GM21529 (cell line): Measurements from ENCODE around the gene RAC3.

Experiments
- ATAC-seq: cut with Tn5 transposase; IDR thresholded peaks from one replicate; pipeline ENCODE4 v1.9.1; 2021; ENCODE audit not compliant: unreplicated experiment

The RAC3 gene

DNA sequence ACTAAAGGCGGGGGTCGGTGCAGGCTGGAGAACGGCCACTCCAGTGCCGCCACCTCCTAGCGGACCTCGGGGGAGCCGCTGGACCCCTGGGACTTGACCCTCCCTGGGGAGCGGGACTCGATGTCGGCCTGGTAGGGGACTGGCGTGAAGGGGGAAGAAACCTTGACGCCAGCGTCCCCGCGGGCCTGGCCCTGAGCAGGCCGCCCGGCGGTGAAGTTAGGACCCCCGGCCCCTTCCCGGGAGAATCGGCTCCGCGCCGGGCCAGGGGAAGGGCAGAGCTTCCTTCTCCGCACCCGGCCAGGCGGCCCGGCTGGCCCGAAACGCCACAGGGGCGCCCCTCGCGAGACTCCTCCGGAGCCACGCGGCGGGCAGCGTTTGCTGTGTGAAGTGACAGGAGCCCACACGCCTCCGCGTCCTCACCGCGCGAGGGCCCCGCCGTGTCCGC lies 33.7 kb downstream of the RAC3 start:
- peak; percentile 26 for ATAC-seq

DNA sequence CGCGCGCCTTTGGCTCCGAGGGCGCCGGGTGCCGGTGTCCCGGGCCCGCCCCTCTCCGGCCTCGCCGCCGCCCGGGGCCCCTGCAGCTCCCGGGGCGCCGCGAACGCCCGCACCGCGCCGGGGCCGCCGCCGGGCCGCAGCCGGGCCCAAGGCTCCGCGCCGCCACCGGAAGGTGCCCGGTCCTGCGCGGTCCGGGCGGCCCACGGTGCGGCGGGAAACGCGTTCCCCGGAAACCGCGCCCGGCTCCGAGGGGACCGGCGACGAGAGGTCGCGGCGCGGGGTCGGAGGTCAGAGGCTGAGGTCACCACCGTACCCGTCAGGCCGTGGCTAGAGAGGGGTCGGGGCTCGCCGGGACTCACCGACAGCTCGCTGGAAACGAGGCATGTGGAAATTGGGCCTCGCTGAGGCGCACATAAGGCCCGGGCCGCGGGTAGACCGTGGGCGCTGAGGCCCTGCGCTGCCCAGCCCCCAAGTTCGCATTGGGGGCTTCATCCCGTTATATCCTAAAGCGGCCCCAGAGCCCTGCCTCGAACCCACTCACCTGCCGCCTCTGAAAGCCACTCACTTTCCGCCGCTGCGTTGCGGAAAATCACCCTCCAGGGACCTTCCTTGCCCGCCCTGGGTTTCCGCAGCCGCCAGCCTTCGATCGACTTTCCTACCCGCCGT lies 34.3 kb downstream of the RAC3 start, which contains the start of gene DUS1L:
DUS1L (minus strand) TSS at position 167 of the 666 bp plus-strand sequence. CDS start 745 bp downstream, outside the sequence.
- ATAC-seq = peak; percentile 62

DNA sequence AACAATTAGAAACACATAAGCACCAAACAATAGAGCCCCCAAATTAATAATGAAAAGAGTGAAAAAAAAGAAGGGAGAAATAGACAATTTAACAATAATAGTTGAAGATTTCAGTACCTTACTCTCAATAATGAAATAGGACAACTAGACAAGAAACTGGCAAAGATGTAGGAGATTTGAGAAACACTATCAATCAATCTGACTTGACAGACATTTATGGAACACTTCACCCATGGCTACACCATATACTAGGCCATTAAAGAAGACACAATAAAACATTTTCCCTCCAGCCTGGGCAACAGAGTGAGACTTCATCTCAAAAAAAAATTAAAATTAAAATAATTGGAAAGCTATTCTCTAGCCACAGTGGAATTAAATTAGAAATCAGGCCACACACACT lies 39.1 kb downstream of the RAC3 start:
- no peak for ATAC-seq

- ATAC-seq = no peak
Measured at GRCh38 chr17:82072827-82073226, 41.3 kb downstream of the RAC3 start.

DNA sequence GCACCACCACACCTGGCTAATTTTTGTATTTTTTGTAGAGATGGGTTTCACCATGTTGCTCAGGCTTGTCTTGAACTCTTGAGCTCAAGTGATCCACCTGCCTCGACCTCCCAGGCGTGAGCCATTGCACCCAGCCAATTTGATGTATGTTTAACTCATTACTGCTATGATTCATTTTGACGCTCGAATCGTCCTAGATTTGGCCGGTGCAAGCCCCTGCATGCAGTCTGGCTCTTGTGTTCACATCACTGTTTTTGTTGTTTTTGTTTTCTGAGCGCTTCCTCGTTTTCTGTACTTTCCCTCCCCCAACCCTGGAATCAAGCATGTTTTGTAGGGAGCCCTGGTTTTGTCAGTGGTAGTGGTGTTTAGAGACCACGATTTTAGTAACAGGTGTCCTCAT lies 42.0 kb downstream of the RAC3 start:
- no peak for ATAC-seq

- ATAC-seq = no peak
Measured at GRCh38 chr17:82076018-82076784, 44.7 kb downstream of the RAC3 start.

GRCh38 chr17:82076785-82077591 lies 45.5 kb downstream of the RAC3 start:
- ATAC-seq = no peak

DNA sequence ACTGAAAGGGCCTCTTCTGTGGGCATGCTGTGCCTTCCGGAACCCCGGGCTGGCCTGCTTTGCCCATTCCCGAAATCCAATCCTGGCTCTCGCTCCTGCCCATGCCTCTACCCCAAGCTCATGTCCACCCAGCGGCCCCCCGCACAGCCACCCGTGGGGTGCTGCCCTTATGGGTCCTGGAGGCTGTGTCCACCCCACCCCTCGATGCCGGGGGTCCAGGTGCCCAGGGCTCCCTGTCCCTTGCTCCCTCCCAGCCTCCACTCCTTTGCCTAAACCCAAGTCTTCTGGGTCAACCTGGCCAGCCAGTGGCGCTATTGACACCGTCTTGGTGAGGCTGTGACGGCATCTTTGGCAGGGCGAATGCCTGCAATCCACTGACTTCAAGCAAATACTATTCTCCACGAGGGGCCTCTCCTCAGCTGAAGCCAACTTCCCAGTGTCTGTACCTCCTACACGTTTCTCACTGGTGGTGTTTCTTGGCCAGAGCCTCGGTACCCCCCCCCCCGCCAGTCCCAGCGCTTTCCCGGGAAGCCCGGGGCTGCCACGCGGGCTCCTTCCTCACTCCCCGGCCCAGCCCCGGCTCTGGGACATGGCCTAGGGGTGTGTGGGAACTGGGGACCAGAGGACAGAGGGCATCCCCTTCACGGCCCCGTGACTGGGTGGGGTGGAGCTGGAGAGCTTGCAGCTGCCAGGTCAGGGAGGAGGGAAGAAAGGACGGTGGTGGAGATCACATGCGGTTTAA lies 46.3 kb downstream of the RAC3 start:
- no peak for ATAC-seq

GRCh38 chr17:82078433-82078832 lies 47.0 kb downstream of the RAC3 start:
- ATAC-seq = no peak

DNA sequence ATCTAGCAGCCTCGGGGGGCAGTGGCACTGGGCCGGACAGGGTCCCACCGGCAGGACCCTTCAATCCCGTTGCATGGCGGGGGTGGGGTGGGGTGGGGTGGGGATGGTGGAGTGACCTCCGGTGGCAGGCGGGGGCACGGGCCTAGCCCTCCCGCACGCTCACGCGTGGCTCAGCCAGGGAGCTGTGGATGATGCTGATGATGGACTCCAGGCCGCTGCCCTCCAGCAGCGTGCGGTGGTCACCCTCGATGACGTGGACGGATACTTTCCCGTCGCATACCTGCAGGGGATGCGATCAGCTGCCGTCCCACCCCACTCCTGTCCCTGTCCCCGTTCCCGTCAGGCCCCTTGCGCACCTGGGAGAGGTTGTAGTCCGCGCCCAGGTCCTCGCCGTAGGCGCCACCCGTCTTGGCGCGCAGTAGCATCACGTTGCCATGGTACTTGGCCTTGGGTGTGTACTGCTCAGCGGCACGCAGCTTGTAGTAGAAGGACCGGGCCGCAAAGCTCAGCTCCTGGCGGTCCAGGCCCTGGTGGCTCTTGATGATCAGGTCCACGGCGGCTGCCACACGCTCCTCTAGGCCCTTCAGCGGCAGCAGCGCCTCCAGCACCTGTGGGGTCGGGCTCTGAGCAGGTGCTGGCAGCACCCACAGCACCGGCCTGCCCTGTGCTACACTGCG lies 47.7 kb downstream of the RAC3 start:
- ATAC-seq = no peak

DNA sequence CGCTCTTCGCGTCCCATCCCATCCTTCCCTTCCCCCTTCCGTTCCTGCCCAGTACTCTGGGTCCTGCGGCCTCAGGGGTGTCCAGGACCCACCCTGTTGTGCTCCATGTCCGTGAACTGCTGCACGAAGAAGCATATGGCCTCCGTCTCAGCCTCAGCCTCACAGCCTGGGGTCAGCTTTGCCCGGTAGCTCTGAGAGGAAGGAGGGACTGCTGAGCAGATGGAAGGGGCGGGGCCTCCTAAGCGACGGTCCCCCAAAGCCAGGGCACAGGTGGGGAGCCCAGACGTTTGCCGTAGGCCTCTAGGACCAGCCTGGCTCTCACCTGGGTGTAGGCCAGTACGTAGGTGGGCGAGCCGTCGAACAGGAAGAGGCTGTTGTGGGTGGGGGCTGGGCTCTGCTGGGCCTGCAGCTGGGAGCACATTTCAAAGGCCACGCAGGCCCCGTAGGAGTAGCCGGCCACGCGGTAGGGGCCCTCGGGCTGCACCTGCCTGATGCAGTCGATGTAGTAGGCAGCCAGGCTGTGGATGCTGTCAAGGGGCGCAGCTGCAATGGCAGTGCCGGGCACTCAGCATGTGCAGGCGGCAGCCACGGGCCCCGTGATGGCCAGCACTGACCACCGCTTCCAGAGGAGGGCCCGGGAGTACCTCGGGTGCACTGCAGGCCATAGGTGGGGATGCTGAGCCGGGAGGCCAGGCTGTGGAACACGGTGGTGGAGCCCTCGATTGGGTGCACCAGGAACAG lies 48.7 kb downstream of the RAC3 start:
- no peak for ATAC-seq

DNA sequence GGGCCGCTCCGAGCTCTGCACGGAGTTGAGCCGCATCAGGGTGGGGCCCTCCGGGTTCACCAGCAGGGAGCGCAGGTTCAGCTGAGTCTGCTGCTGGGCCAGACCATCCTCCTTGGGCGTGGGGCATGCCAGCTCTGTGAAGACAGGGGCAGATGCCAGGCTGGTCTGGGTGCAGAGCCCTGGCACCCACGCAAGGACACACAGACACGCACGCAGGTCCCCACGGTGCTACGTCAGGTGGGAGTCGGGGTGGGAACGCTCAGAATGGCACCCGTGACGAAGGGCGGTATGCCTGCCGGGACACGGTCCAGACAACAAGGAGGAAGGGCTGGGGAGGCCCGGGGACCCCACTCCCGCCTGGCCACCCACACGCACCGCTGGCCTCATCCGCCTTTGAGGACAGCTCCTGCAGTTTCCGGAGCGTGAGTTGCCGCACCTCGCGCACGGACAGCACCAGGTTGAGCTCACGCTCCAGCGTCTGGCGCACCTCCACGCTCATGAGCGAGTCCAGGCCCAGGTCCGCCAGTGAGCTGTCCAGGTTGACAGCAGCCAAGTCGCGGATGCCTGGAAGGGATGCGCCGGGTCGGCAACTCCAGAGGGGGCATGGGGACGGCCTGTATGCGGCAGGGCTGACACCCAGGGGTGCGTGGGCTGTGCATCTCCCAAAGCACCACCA lies 49.4 kb downstream of the RAC3 start:
- no peak for ATAC-seq

- no peak for ATAC-seq
Measured at GRCh38 chr17:82081546-82081945, 50.1 kb downstream of the RAC3 start.

DNA sequence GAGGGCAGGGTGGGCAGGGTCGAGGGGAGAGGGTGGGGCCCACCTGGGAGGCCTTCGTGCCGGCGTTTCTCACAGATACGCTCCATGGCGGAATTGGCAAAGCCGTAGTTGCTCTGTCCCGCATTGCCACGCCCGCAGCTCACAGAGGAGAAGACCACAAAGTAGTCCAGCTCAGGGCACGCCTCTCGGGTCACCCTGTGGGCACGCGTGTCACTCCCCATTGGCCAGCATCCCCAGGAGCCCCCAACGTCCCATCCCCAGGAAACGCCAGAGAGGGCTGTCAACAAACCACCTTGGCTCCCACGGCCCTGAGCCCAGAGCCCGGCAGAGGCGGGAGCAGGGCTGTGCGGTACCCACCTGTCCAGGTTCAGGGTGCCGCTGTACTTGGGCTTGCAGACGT lies 50.5 kb downstream of the RAC3 start:
- no peak for ATAC-seq

GRCh38 chr17:82082456-82082855 lies 51.0 kb downstream of the RAC3 start:
- no peak for ATAC-seq

- no peak for ATAC-seq
Measured at GRCh38 chr17:82083009-82083408, 51.5 kb downstream of the RAC3 start.
